GM18517 (cell line): Measurements from ENCODE around the gene RING1.

Experiments
- ATAC-seq: cut with Tn5 transposase; IDR thresholded peaks from one replicate; pipeline ENCODE4 v1.9.1; 2021; ENCODE audit warnings: mild to moderate bottlenecking, moderate library complexity; ENCODE audit not compliant: unreplicated experiment

The RING1 gene

GRCh38 chr6:33237741-33238140, 29.4 kb downstream of the RING1 start:
- ATAC-seq, result no peak

DNA sequence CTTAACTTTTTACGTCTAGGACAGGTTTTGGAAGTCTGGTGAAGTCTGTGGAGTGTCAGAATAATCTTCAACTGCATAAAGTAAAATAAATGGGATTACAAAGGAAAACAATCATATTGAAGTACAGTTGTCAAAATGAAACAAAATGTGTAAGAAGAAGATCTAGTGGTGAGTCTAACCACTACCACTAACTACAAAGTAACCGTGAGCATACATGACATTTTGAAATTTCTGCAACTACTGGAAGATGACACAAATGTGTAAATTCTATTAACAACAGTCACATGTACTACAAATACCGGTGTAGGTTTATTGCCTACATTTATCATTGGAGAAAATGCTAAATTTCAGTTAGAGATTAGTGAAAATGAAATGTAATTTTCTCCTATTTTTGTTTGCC, 33.7 kb downstream of the RING1 start:
- ATAC-seq, result no peak

DNA sequence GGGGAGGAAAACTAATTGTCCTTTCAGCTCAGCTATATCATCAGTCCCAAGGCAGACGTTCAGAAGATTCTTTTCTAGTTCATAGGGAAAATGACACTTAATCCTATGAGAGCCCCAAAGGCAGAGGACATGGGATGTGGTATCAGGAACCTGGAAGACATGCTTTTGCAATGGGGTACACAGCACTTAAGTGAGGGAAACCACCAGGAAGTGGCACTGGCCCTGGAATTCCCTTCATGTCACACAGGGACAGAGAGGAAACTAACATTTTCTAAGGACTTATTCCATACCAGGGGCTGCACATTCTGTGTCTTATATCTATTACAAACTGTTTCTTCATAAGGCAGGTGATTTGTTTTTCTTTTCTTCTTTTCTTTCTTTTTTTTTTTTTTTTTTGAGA, 35.2 kb downstream of the RING1 start:
- no peak for ATAC-seq

- ATAC-seq, result peak; percentile 41
Measured at GRCh38 chr6:33247977-33248642, 39.8 kb downstream of the RING1 start.

- peak; percentile 4 for ATAC-seq
Measured at GRCh38 chr6:33248643-33248931, 40.3 kb downstream of the RING1 start.

GRCh38 chr6:33248932-33249731, 40.8 kb downstream of the RING1 start:
- peak; percentile 87 for ATAC-seq

- no peak for ATAC-seq
Measured at GRCh38 chr6:33249732-33250630, 41.7 kb downstream of the RING1 start.

GRCh38 chr6:33250731-33251130, 42.4 kb downstream of the RING1 start:
- no peak for ATAC-seq

GRCh38 chr6:33251395-33252012, 43.2 kb downstream of the RING1 start:
- no peak for ATAC-seq

DNA sequence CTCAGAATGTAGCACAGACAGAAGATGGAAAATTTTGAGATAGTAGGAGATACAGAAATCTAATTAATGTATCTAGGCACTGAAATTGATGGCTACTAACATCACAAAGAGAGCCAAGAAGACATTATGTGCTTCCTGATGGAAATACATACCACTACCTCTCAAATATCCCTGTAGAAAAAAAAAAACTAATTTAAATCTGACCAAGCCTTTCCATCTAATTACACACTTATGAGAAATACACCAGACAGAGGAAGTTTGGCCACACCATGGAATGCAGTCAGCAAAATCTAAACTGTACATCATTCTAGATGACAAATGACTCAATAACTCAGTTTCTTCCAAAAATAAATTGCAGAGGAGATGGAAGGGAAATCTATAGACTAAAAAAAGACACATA, 44.5 kb downstream of the RING1 start:
- ATAC-seq, result no peak

- ATAC-seq, result no peak
Measured at GRCh38 chr6:33254591-33254990, 46.3 kb downstream of the RING1 start.

GRCh38 chr6:33259032-33259431, 50.7 kb downstream of the RING1 start:
- no peak for ATAC-seq
